ENCODE results near the gene ADAMTSL2.
A peak's percentile ranks its signal among the peaks of the same experiment; 100 is the strongest.

ADAMTSL2 gene

GRCh38 chr9:133615186-133615585 lies 80.7 kb downstream of the ADAMTSL2 start:
- WGBS, result 56% methylated on average over 16 of the region's 16 CpGs
- Histone ChIP-seq H3K27me3 (ENCODE audit: control insufficient read depth in 1 of 2, insufficient read depth in 1 of 2, low read length in 2 of 2) (peaks cover 69 to 99% of the 10 kb centered on the region in 2 experiments), H2BK5ac (ENCODE audit: low read depth, low read length, poor library complexity, severe bottlenecking) (no peak overlapping the region)

GRCh38 chr9:133615606-133616188 lies 81.2 kb downstream of the ADAMTSL2 start:
- Histone ChIP-seq H3K23ac (ENCODE audit: low read length in 2 of 2) (no peak overlapping the region), H3K4me3 (ENCODE audit: insufficient read depth in 1 of 2, low read depth in 1 of 2, low read length in 2 of 2) (no peak overlapping the region), H3K27ac (ENCODE audit: low read length, poor library complexity, severe bottlenecking) (no peak overlapping the region), H3K79me1 (replicated peaks; ENCODE audit: low read length, poor library complexity, severe bottlenecking) (no peaks in the 10 kb centered on the region), H3K4ac (ENCODE audit: low read depth in 1 of 2, low read length in 2 of 2) (no peak overlapping the region), H2AK5ac (ENCODE audit: low read length, severe bottlenecking) (no peak overlapping the region), H3K4me2 (ENCODE audit: low read length, poor library complexity, severe bottlenecking) (no peak overlapping the region), H3K27me3 (ENCODE audit: control insufficient read depth in 1 of 2, insufficient read depth in 1 of 2, low read length in 2 of 2) (peaks cover 65 to 98% of the 10 kb centered on the region in 2 experiments), H3K18ac (ENCODE audit: low read depth in 1 of 2, low read length in 2 of 2) (no peak overlapping the region), H2BK12ac (ENCODE audit: low read length in 2 of 2) (no peak overlapping the region), H2AFZ (ENCODE audit: low read depth, low read length) (no peak overlapping the region), H2BK5ac (ENCODE audit: low read depth, low read length, poor library complexity, severe bottlenecking) (no peak overlapping the region), H3K4me1 (ENCODE audit: control insufficient read depth, insufficient read depth, low read depth, low read length) (no peaks in the 10 kb centered on the region), H4K8ac (ENCODE audit: low read length) (no peak overlapping the region), H3K14ac (ENCODE audit: low read length in 2 of 2) (no peak overlapping the region), H3K36me3 (ENCODE audit: control insufficient read depth in 1 of 2, insufficient read depth in 2 of 2, low read depth in 1 of 2, low read length in 2 of 2) (no peaks in the 10 kb centered on the region), H2BK120ac (ENCODE audit: low read depth, low read length) (no peak overlapping the region), H3K9ac (ENCODE audit: low read length) (no peak overlapping the region), H2BK15ac (ENCODE audit: low read depth, poor library complexity, severe bottlenecking) (no peak overlapping the region), H3K9me3 (ENCODE audit: control insufficient read depth, low read length) (no peaks in the 10 kb centered on the region), H4K91ac (ENCODE audit: low read length) (no peak overlapping the region)
- 77% methylated on average over 13 of the region's 13 CpGs for WGBS
- DNase-seq, result no peak

More at GRCh38 chr9:133615186-133615585, 80.7 kb downstream of the ADAMTSL2 start:
- Histone ChIP-seq H3K4me1 (ENCODE audit: control insufficient read depth, insufficient read depth, low read depth, low read length) (no peaks in the 10 kb centered on the region), H3K14ac (ENCODE audit: low read length in 2 of 2) (no peak overlapping the region), H2BK12ac (ENCODE audit: low read length in 2 of 2) (no peak overlapping the region), H3K79me1 (replicated peaks; ENCODE audit: low read length, poor library complexity, severe bottlenecking) (no peaks in the 10 kb centered on the region), H4K91ac (ENCODE audit: low read length) (no peak overlapping the region), H2AFZ (ENCODE audit: low read depth, low read length) (no peak overlapping the region), H4K8ac (ENCODE audit: low read length) (no peak overlapping the region), H3K36me3 (ENCODE audit: control insufficient read depth in 1 of 2, insufficient read depth in 2 of 2, low read depth in 1 of 2, low read length in 2 of 2) (no peaks in the 10 kb centered on the region), H3K4me3 (ENCODE audit: insufficient read depth in 1 of 2, low read depth in 1 of 2, low read length in 2 of 2) (no peak overlapping the region), H3K4ac (ENCODE audit: low read depth in 1 of 2, low read length in 2 of 2) (no peak overlapping the region), H3K27ac (ENCODE audit: low read length, poor library complexity, severe bottlenecking) (no peak overlapping the region), H2AK5ac (ENCODE audit: low read length, severe bottlenecking) (no peak overlapping the region), H3K9me3 (ENCODE audit: control insufficient read depth, low read length) (no peaks in the 10 kb centered on the region), H3K23ac (ENCODE audit: low read length in 2 of 2) (no peak overlapping the region), H2BK120ac (ENCODE audit: low read depth, low read length) (no peak overlapping the region), H3K9ac (ENCODE audit: low read length) (no peak overlapping the region), H3K18ac (ENCODE audit: low read depth in 1 of 2, low read length in 2 of 2) (no peak overlapping the region), H2BK15ac (ENCODE audit: low read depth, poor library complexity, severe bottlenecking) (no peak overlapping the region), H3K4me2 (ENCODE audit: low read length, poor library complexity, severe bottlenecking) (no peak overlapping the region)
- no peak for DNase-seq

GRCh38 chr9:133616643-133617405 lies 82.3 kb downstream of the ADAMTSL2 start:
- Histone ChIP-seq H3K4me1 (ENCODE audit: control insufficient read depth, insufficient read depth, low read depth, low read length) (no peaks in the 10 kb centered on the region), H2BK5ac (ENCODE audit: low read depth, low read length, poor library complexity, severe bottlenecking) (no peak overlapping the region), H3K27ac (ENCODE audit: low read length, poor library complexity, severe bottlenecking) (no peak overlapping the region), H2AFZ (ENCODE audit: low read depth, low read length) (no peak overlapping the region), H3K9ac (ENCODE audit: low read length) (no peak overlapping the region), H3K36me3 (ENCODE audit: control insufficient read depth in 1 of 2, insufficient read depth in 2 of 2, low read depth in 1 of 2, low read length in 2 of 2) (no peaks in the 10 kb centered on the region), H3K4ac (ENCODE audit: low read depth in 1 of 2, low read length in 2 of 2) (no peak overlapping the region), H2BK15ac (ENCODE audit: low read depth, poor library complexity, severe bottlenecking) (no peak overlapping the region), H2BK12ac (ENCODE audit: low read length in 2 of 2) (no peak overlapping the region), H3K9me3 (ENCODE audit: control insufficient read depth, low read length) (no peaks in the 10 kb centered on the region), H4K91ac (ENCODE audit: low read length) (no peak overlapping the region), H3K14ac (ENCODE audit: low read length in 2 of 2) (peak overlapping the region in 1 of 2 experiments; percentile 19), H2AK5ac (ENCODE audit: low read length, severe bottlenecking) (no peak overlapping the region), H4K8ac (ENCODE audit: low read length) (no peak overlapping the region), H3K18ac (ENCODE audit: low read depth in 1 of 2, low read length in 2 of 2) (no peak overlapping the region), H3K79me1 (replicated peaks; ENCODE audit: low read length, poor library complexity, severe bottlenecking) (no peaks in the 10 kb centered on the region), H3K4me2 (ENCODE audit: low read length, poor library complexity, severe bottlenecking) (no peak overlapping the region), H3K23ac (ENCODE audit: low read length in 2 of 2) (no peak overlapping the region), H3K27me3 (ENCODE audit: control insufficient read depth in 1 of 2, insufficient read depth in 1 of 2, low read length in 2 of 2) (peaks cover 58 to 95% of the 10 kb centered on the region in 2 experiments), H2BK120ac (ENCODE audit: low read depth, low read length) (no peak overlapping the region), H3K4me3 (ENCODE audit: insufficient read depth in 1 of 2, low read depth in 1 of 2, low read length in 2 of 2) (no peak overlapping the region)
- no peak for DNase-seq
- WGBS, result 84% methylated on average over 13 of the region's 13 CpGs

- Histone ChIP-seq H4K91ac (ENCODE audit: low read length) (no peak overlapping the region), H3K4ac (ENCODE audit: low read depth in 1 of 2, low read length in 2 of 2) (no peak overlapping the region), H2BK15ac (ENCODE audit: low read depth, poor library complexity, severe bottlenecking) (no peak overlapping the region), H2BK120ac (ENCODE audit: low read depth, low read length) (no peak overlapping the region), H3K9me3 (ENCODE audit: control insufficient read depth, low read length) (no peaks in the 10 kb centered on the region), H3K27ac (ENCODE audit: low read length, poor library complexity, severe bottlenecking) (no peak overlapping the region), H4K8ac (ENCODE audit: low read length) (no peak overlapping the region), H3K9ac (ENCODE audit: low read length) (no peak overlapping the region), H3K4me1 (ENCODE audit: control insufficient read depth, insufficient read depth, low read depth, low read length) (no peaks in the 10 kb centered on the region), H2AK5ac (ENCODE audit: low read length, severe bottlenecking) (no peak overlapping the region), H2AFZ (ENCODE audit: low read depth, low read length) (no peak overlapping the region), H3K18ac (ENCODE audit: low read depth in 1 of 2, low read length in 2 of 2) (no peak overlapping the region), H3K27me3 (ENCODE audit: control insufficient read depth in 1 of 2, insufficient read depth in 1 of 2, low read length in 2 of 2) (peaks cover 49 to 93% of the 10 kb centered on the region in 2 experiments), H3K36me3 (ENCODE audit: control insufficient read depth in 1 of 2, insufficient read depth in 2 of 2, low read depth in 1 of 2, low read length in 2 of 2) (no peaks in the 10 kb centered on the region), H3K14ac (ENCODE audit: low read length in 2 of 2) (no peak overlapping the region), H2BK5ac (ENCODE audit: low read depth, low read length, poor library complexity, severe bottlenecking) (no peak overlapping the region), H3K79me1 (replicated peaks; ENCODE audit: low read length, poor library complexity, severe bottlenecking) (no peaks in the 10 kb centered on the region), H3K4me2 (ENCODE audit: low read length, poor library complexity, severe bottlenecking) (no peak overlapping the region), H3K4me3 (ENCODE audit: insufficient read depth in 1 of 2, low read depth in 1 of 2, low read length in 2 of 2) (no peak overlapping the region), H2BK12ac (ENCODE audit: low read length in 2 of 2) (no peak overlapping the region), H3K23ac (ENCODE audit: low read length in 2 of 2) (no peak overlapping the region)
- 85% methylated on average over 9 of the region's 10 CpGs for WGBS
- no peak for DNase-seq
Measured at GRCh38 chr9:133618726-133619125, 84.2 kb downstream of the ADAMTSL2 start.
